Measurements from ENCODE around the gene TMEM184A. TPM values are rescaled to one million over a fixed set of nuclear protein-coding genes. Genes with fewer than 3 reads are reported as not detected.

Gene TMEM184A
- total and polyA plus RNA-seq, 2 experiments from 2014 or later: 0.18 to 0.66 TPM

- TF ChIP-seq, protein P1, sequence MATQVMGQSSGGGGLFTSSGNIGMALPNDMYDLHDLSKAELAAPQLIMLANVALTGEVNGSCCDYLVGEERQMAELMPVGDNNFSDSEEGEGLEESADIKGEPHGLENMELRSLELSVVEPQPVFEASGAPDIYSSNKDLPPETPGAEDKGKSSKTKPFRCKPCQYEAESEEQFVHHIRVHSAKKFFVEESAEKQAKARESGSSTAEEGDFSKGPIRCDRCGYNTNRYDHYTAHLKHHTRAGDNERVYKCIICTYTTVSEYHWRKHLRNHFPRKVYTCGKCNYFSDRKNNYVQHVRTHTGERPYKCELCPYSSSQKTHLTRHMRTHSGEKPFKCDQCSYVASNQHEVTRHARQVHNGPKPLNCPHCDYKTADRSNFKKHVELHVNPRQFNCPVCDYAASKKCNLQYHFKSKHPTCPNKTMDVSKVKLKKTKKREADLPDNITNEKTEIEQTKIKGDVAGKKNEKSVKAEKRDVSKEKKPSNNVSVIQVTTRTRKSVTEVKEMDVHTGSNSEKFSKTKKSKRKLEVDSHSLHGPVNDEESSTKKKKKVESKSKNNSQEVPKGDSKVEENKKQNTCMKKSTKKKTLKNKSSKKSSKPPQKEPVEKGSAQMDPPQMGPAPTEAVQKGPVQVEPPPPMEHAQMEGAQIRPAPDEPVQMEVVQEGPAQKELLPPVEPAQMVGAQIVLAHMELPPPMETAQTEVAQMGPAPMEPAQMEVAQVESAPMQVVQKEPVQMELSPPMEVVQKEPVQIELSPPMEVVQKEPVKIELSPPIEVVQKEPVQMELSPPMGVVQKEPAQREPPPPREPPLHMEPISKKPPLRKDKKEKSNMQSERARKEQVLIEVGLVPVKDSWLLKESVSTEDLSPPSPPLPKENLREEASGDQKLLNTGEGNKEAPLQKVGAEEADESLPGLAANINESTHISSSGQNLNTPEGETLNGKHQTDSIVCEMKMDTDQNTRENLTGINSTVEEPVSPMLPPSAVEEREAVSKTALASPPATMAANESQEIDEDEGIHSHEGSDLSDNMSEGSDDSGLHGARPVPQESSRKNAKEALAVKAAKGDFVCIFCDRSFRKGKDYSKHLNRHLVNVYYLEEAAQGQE (IDR thresholded peaks at IDR 0.05; ENCODE audit: unreplicated experiment): no peak
- TF ChIP-seq CREB1 (CRISPR knock-in tag; IDR thresholded peaks at IDR 0.05; ENCODE audit: low read depth): no peak
- no peak for TF ChIP-seq CTCF (conservative IDR thresholded peaks at IDR 0.05; ENCODE audit: low read depth in 2 of 2)
- no peak for TF ChIP-seq EZH2phosphoT487 (IDR thresholded peaks at IDR 0.05; ENCODE audit: unreplicated experiment)
Measured at GRCh38 chr7:1548944-1549343, 7.1 kb downstream of the TMEM184A start (continued).

GRCh38 chr7:1548438-1548831, 7.6 kb downstream of the TMEM184A start:
- H3K27me3 Mint-ChIP-seq (ENCODE audit: insufficient read depth, low read depth, poor library complexity): peaks cover 1% of the 10 kb centered on the region
- no peaks in the 10 kb centered on the region for H3K36me3 Mint-ChIP-seq (ENCODE audit: low read depth)
- Histone ChIP-seq H3K9me2 (ENCODE audit: insufficient read depth) (no peaks in the 10 kb centered on the region), H3K27ac (ENCODE audit: low read depth) (no peak overlapping the region), H3K36me3 (ENCODE audit: insufficient read depth) (no peaks in the 10 kb centered on the region), H3K4me2 (no peak overlapping the region), H3K4me1 (ENCODE audit: insufficient read depth) (no peaks in the 10 kb centered on the region), H3K79me2 (replicated peaks; ENCODE audit: insufficient read depth) (no peaks in the 10 kb centered on the region), H3K27me3 (ENCODE audit: insufficient read depth) (no peaks in the 10 kb centered on the region), H3K4me3 (no peak overlapping the region), H4K20me1 (replicated peaks; ENCODE audit: insufficient read depth) (no peaks in the 10 kb centered on the region), H3F3A (replicated peaks; ENCODE audit: low read depth) (no peaks in the 10 kb centered on the region), H2AFZ (no peak overlapping the region)
- no peak overlapping the region for H3K27ac Mint-ChIP-seq
- H3K4me1 Mint-ChIP-seq: peaks cover 2% of the 10 kb centered on the region; the same call in 1 of the 3 replicates
- no peak overlapping the region; the same call in 2 of the 3 replicates for H3K4me3 Mint-ChIP-seq
- peak; percentile 15 for ATAC-seq
- TF ChIP-seq JUNB (IDR thresholded peaks at IDR 0.05; ENCODE audit: unreplicated experiment): no peak
- TF ChIP-seq CTCF (conservative IDR thresholded peaks at IDR 0.05; ENCODE audit: low read depth in 2 of 2): peak in 1 of 2 experiments; percentile 22; a peak in 1 of 4 replicates
- H3K9me3 Mint-ChIP-seq: no peaks in the 10 kb centered on the region
- DNase-seq (ENCODE audit: low spot score): no peak
